Ovary (tissue), 3 donors: Measurements from ENCODE around the gene ACY1.

Source experiments
- POLR2A ChIP-seq: fragments of 450-650 bp; IDR thresholded peaks from one replicate; pipeline ENCODE4 v1.6.1; 2017; ENCODE audit warnings: antibody characterized with exemption, mild to moderate bottlenecking, moderate library complexity
- TF ChIP-seq, protein P1 (sequence below), 3 donors: fragments of 450-650 bp in 2 of 3; fragments of 200-600 bp in 1 of 3; IDR thresholded peaks; one replicate each; pipeline versions ENCODE4 v1.5.1 to v1.8.0; 2016 to 2022; ENCODE audit warnings: antibody characterized with exemption in 3 of 3, mild to moderate bottlenecking in 1 of 3
- donor health status: DM: no; HTN: no; CAD: no.

DNA sequence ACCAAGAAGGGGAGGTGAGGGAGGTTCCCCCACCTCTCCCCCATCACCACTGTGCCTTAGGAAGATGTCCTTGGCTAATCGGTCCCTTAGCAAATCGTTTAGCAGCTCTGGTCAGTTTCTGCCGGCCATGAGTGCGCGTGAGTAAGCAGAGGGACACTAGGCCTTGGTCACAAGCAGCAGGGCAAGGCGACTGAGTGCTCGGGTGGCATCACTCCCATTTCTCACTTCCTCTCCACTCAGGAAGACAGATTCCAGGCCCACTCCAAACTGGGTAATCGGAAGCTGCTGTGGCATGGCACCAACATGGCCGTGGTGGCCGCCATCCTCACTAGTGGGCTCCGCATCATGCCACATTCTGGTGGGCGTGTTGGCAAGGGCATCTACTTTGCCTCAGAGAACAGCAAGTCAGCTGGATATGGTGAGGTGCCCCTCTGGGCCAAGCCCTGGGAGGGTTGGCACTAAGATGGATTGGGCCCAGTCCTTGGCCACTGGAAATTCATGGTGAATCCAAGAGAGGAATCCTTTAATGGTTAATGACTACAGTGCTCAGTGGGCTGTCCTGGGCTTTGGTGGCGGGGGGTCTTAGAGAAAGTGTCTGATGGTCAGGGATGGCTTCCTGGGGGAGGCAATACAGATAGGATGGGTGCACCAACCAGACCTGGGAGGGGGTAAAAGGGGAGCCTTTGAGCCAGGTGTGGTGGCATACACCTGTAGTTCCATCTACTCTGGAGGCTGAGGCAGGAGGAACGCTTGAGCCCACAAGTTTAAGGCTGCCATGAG is 37.2 kb upstream of the ACY1 start:
- TF ChIP-seq, protein P1, sequence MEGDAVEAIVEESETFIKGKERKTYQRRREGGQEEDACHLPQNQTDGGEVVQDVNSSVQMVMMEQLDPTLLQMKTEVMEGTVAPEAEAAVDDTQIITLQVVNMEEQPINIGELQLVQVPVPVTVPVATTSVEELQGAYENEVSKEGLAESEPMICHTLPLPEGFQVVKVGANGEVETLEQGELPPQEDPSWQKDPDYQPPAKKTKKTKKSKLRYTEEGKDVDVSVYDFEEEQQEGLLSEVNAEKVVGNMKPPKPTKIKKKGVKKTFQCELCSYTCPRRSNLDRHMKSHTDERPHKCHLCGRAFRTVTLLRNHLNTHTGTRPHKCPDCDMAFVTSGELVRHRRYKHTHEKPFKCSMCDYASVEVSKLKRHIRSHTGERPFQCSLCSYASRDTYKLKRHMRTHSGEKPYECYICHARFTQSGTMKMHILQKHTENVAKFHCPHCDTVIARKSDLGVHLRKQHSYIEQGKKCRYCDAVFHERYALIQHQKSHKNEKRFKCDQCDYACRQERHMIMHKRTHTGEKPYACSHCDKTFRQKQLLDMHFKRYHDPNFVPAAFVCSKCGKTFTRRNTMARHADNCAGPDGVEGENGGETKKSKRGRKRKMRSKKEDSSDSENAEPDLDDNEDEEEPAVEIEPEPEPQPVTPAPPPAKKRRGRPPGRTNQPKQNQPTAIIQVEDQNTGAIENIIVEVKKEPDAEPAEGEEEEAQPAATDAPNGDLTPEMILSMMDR (IDR thresholded peaks at IDR 0.05), result no peak
- no peak for TF ChIP-seq POLR2A
